Endothelial cell (in vitro differentiated cells): ENCODE results near the gene LIFR. TPM values are rescaled to one million over a fixed set of nuclear protein-coding genes. Genes with fewer than 3 reads are reported as not detected.

Experiments used
- DNase-seq: peaks from one replicate; pipeline ENCODE4 v3.0.0; 2021; ENCODE audit warnings: low spot score
- H3K27ac Mint-ChIP-seq: one replicate; pipeline ENCODE4 v1.8.0; 2021; ENCODE audit warnings: mixed read lengths, inconsistent platforms; ENCODE audit not compliant: unreplicated experiment
- H3K27me3 Mint-ChIP-seq: one replicate; pipeline ENCODE4 v1.8.0; 2021; ENCODE audit warnings: mild to moderate bottlenecking, moderate library complexity, mixed read lengths, inconsistent platforms; ENCODE audit not compliant: unreplicated experiment
- H3K36me3 Mint-ChIP-seq: one replicate; pipeline ENCODE4 v1.8.0; 2021; ENCODE audit warnings: mild to moderate bottlenecking, low read depth, mixed read lengths, inconsistent platforms; ENCODE audit not compliant: unreplicated experiment
- H3K4me1 Mint-ChIP-seq: one replicate; pipeline ENCODE4 v1.8.0; 2021; ENCODE audit warnings: mild to moderate bottlenecking, mixed read lengths, inconsistent platforms; ENCODE audit not compliant: unreplicated experiment
- H3K4me3 Mint-ChIP-seq: one replicate; pipeline ENCODE4 v1.8.0; 2021; ENCODE audit warnings: mild to moderate bottlenecking, mixed read lengths, inconsistent platforms; ENCODE audit not compliant: unreplicated experiment
- H3K9me3 Mint-ChIP-seq: one replicate; pipeline ENCODE4 v1.8.0; 2021; ENCODE audit warnings: mixed read lengths, inconsistent platforms; ENCODE audit not compliant: unreplicated experiment
- CTCF ChIP-seq: fragments of 200-600 bp; sonication (generic); IDR thresholded peaks from one replicate; pipeline ENCODE4 v1.5.0; 2021; ENCODE audit warnings: antibody characterized with exemption; ENCODE audit not compliant: unreplicated experiment
- total RNA-seq: library from RNA; stranded (reverse); fragmentation: NEBNext Ultra II Directional; extraction: Animal tissue kit (Norgen Biotek cat#: 25700); gene quantifications from one replicate; pipeline ENCODE4 v1.2.1, GENCODE V29; 2021; ENCODE audit not compliant: unreplicated experiment

LIFR gene
- total RNA-seq, 1 donor from 2014 or later = 96.0 TPM

GRCh38 chr5:38598296-38598993 lies 42.0 kb upstream of the LIFR start:
- H3K4me1 Mint-ChIP-seq = peaks cover 82% of the 10 kb centered on the region

GRCh38 chr5:38596981-38597380 lies 40.5 kb upstream of the LIFR start:
- Mint-ChIP-seq H3K4me1 (peaks cover 70% of the 10 kb centered on the region), H3K9me3 (no peaks in the 10 kb centered on the region), H3K36me3 (no peaks in the 10 kb centered on the region), H3K27ac (peak overlapping the region; percentile 59), H3K27me3 (peaks cover 2% of the 10 kb centered on the region), H3K4me3 (no peak overlapping the region)
- TF ChIP-seq CTCF = no peak
- DNase-seq = no peak

More at GRCh38 chr5:38598296-38598993, 42.0 kb upstream of the LIFR start:
- no peak for TF ChIP-seq CTCF
- Mint-ChIP-seq H3K9me3 (no peaks in the 10 kb centered on the region), H3K36me3 (no peaks in the 10 kb centered on the region), H3K27ac (no peak overlapping the region), H3K4me3 (peak overlapping the region; percentile 16), H3K27me3 (peaks cover 5% of the 10 kb centered on the region)
- DNase-seq = no peak

GRCh38 chr5:38595132-38595745 lies 38.8 kb upstream of the LIFR start:
- peaks cover 2% of the 10 kb centered on the region for H3K27me3 Mint-ChIP-seq
- H3K4me1 Mint-ChIP-seq = peaks cover 60% of the 10 kb centered on the region
- peak overlapping the region; percentile 50 for H3K27ac Mint-ChIP-seq
- no peak for DNase-seq
- H3K4me3 Mint-ChIP-seq = peak overlapping the region; percentile 16
- H3K9me3 Mint-ChIP-seq = no peaks in the 10 kb centered on the region
- H3K36me3 Mint-ChIP-seq = no peaks in the 10 kb centered on the region
- no peak for TF ChIP-seq CTCF

GRCh38 chr5:38593959-38594358 lies 37.5 kb upstream of the LIFR start:
- H3K4me1 Mint-ChIP-seq = peaks cover 52% of the 10 kb centered on the region
- TF ChIP-seq CTCF = no peak
- no peak overlapping the region for H3K27ac Mint-ChIP-seq
- no peaks in the 10 kb centered on the region for H3K36me3 Mint-ChIP-seq
- no peaks in the 10 kb centered on the region for H3K9me3 Mint-ChIP-seq
- no peak for DNase-seq
- no peak overlapping the region for H3K4me3 Mint-ChIP-seq
- H3K27me3 Mint-ChIP-seq = peaks cover 5% of the 10 kb centered on the region

- no peak for DNase-seq
- H3K36me3 Mint-ChIP-seq = no peaks in the 10 kb centered on the region
- no peak overlapping the region for H3K27ac Mint-ChIP-seq
- H3K4me1 Mint-ChIP-seq = peaks cover 31% of the 10 kb centered on the region
- no peak for TF ChIP-seq CTCF
- no peaks in the 10 kb centered on the region for H3K9me3 Mint-ChIP-seq
- H3K27me3 Mint-ChIP-seq = peaks cover 3% of the 10 kb centered on the region
- no peak overlapping the region for H3K4me3 Mint-ChIP-seq
Measured at GRCh38 chr5:38591523-38591849, 35.0 kb upstream of the LIFR start.
